ENCODE measurements around the gene BMF.

DNA sequence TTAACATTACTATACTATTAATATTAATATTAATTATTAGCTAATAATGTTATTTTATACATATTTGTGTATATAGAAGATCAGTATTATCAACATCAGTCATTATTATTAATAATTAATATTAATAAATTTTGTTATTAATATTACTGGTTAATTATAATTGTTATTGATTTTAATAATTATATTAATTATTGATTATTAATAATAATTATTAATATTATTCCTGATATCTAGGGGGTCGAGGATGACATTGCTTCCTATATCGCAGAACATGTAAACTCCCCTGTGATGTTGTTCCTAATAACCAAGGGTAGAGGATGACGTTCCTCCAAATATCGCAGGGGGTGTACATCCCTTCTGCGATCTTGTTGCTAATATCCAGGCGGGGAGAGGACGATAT is 17.3 kb upstream of the BMF start:
- TF ChIP-seq EZH2phosphoT487 (IDR thresholded peaks at IDR 0.05; ENCODE audit: borderline replicate concordance, low read depth, low read length) = no peak
- TF ChIP-seq, protein P1, sequence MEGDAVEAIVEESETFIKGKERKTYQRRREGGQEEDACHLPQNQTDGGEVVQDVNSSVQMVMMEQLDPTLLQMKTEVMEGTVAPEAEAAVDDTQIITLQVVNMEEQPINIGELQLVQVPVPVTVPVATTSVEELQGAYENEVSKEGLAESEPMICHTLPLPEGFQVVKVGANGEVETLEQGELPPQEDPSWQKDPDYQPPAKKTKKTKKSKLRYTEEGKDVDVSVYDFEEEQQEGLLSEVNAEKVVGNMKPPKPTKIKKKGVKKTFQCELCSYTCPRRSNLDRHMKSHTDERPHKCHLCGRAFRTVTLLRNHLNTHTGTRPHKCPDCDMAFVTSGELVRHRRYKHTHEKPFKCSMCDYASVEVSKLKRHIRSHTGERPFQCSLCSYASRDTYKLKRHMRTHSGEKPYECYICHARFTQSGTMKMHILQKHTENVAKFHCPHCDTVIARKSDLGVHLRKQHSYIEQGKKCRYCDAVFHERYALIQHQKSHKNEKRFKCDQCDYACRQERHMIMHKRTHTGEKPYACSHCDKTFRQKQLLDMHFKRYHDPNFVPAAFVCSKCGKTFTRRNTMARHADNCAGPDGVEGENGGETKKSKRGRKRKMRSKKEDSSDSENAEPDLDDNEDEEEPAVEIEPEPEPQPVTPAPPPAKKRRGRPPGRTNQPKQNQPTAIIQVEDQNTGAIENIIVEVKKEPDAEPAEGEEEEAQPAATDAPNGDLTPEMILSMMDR (conservative IDR thresholded peaks at IDR 0.05; ENCODE audit: low read length) = no peak
